Activated gamma-delta T cell treated with anti-CD3 and anti-CD28 coated beads, Interleukin-2, amount 50 U/mL, for 16 hours (primary cell): ENCODE measurements around the gene SLC2A5.
"Not testable (repeated sequence)": the region's sequence is repeated elsewhere in the genome, so short reads cannot be mapped to it uniquely, and the experiment has no call there.

Source experiments
- DNase-seq: peaks from one replicate; pipeline ENCODE4 v3.0.0-alpha.2; 2020; ENCODE audit warnings: low read depth

Gene SLC2A5

GRCh38 chr1:9069326-9070100 lies at the start of gene SLC2A5:
Gene SLC2A5, minus strand, starts transcription at chr1:9069635. Its CDS starts 99 bp downstream, at chr1:9069536.
- no peak for DNase-seq

DNA sequence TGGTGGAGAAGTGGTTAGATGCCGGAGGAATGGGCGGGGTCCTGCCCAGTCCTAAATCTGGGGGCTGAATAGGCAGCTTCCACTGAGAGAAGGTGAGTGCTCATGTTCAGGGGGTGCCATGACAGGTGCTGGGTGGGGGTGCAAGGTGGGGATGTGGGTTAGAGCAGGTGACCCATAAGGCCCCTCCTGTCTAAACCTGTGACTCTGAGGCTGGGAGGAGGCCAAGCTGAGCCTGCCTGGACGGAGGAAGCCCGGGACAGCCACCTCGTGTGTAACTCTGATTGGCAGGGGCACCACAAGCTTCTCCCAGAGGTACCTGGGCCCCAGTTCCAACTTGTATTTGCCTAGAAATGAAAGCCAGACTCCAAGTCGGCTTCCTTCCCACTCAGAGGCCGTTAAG lies 48.8 kb upstream of the SLC2A5 start:
- no peak for DNase-seq

- no peak for DNase-seq
These were observed 46.1 kb upstream of the SLC2A5 start for GRCh38 chr1:9115351-9116205.

DNA sequence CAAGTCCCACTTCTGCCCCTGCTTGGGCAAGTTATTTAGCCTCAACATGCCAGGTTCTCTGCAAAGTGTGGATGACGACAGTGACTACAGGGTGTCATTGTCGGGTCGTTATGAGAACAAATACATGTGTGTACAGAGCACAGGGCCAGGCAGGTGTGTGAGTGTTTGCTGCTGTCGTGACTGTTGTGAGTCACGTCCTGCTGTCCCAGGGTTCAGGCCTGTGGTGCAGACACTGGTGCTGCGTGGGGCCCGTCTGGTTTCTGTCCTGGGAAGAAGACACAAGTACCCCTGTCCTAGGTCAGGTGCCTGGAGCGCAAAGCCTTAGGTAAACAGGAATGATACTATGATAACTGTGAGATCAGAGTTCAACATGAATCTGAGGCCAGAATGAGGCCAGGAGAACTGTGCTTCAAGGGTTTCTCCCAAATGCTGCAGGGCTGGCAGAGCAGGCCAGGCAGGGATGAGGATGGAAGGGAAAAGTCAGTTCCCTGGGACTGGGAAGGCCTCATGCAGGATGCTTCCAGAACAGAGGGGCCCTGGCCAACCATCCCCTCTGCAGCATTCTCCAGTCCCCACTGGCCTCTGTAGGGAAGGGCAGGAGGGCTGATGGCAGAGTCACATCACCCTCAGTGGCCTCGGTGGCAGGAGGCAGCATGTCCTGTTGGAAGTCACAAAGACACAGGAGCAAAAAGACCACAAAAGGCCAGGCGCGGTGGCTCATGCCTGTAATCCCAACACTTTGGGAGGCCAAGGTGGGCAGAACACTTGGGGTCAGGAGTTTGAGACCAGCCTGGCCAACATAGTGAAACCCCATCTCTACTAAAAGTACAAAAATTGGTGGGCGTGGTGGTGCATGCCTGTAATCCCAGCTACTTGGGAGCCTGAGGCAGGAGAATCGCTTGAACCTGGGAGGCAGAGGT lies 43.8 kb upstream of the SLC2A5 start:
- no peak for DNase-seq

GRCh38 chr1:9111957-9112356 lies 42.5 kb upstream of the SLC2A5 start:
- DNase-seq: no peak

- no peak for DNase-seq
These were observed 41.9 kb upstream of the SLC2A5 start for GRCh38 chr1:9111357-9111691.

DNA sequence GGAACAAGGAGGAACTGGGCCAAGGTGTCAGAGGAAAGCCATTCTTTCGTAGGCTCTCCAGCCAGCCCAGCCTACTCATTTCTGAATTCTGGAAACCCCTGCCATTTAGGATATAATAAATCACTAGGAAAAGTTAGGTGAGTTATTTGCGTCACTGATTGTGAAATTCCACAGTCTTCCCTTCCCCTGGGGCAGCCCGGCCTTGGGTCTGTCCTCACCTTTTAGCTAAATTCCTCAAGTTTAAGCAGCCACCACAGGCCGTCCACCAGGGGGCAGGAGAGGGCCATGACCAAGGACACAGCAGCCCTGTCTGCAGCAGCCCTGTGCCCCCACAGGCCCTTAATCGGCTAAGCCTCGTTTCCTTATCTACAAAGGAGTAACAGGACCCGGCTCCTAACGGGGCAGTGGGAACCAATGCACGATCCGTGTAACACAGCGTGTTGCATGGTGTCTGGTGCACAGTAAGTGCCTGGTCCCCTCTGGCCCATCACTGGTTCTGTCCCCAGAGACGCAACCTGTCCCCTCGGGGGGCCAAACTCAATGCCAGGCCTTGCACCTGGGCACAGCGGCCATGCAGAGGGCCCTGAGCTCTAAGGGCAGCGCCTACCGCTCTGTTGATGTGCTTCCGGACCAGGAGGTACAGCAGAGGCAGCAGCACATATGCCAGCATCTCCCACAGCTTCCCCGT lies 41.4 kb upstream of the SLC2A5 start:
- peak; percentile 74 for DNase-seq

- DNase-seq: no peak
These were observed 38.7 kb upstream of the SLC2A5 start for GRCh38 chr1:9108056-9108665.

DNA sequence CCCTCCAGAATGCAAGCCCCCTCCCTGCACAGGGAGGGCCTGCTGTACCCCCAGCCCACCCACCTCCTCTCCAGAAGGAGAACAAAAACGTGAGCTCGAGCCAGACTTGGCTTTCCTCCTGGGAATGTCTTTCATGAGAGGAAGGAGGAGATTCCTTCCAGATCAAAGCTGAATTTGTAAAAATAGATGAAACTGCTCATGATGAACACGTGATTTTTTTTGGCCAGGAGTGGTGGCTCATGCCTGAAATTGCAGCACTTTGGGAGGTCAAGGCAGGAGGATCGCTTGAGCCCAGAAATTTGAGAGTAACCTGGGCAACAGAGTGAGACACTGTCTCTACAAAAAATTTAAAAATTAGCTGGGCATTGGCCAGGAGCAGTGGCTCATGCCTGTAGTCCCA lies 37.7 kb upstream of the SLC2A5 start:
- no peak for DNase-seq

- no peak for DNase-seq
These were observed 36.9 kb upstream of the SLC2A5 start for GRCh38 chr1:9106286-9106685.

- no peak for DNase-seq
These were observed 36.0 kb upstream of the SLC2A5 start for GRCh38 chr1:9105336-9105867.

- DNase-seq: no peak
These were observed 32.2 kb upstream of the SLC2A5 start for GRCh38 chr1:9101510-9102146.

DNA sequence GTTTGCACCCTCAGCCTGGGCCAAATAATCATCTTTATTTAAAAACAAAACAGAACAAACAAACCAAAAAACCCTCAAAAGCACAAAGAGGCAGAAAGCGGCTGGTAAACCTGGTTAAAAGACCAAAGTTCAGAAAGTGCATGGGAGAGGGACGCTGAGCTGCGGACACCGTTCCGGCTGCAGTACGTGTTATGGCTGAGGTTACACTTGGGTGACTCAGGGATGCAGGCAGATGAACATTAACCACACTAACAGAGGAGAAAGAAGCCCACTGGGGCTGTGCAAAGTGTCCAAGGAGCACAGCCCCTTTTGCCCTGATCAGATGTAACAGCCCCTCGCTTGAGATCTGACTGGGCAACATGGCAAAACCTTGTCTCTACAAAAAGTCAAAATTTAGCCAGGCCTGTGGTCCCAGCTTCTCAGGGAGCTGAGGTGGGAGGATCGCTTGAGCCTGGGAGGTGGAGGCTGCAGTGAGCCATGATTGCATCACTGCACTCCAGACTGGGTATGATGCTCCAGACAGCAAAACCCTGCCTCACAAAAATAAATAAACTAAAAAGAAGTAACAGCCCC lies 31.1 kb upstream of the SLC2A5 start:
- no peak for DNase-seq

GRCh38 chr1:9099555-9099954 lies 30.1 kb upstream of the SLC2A5 start:
- no peak for DNase-seq

- no peak for DNase-seq
These were observed 28.7 kb upstream of the SLC2A5 start for GRCh38 chr1:9097947-9098705.

GRCh38 chr1:9095818-9096217 lies 26.4 kb upstream of the SLC2A5 start:
- DNase-seq: no peak

DNA sequence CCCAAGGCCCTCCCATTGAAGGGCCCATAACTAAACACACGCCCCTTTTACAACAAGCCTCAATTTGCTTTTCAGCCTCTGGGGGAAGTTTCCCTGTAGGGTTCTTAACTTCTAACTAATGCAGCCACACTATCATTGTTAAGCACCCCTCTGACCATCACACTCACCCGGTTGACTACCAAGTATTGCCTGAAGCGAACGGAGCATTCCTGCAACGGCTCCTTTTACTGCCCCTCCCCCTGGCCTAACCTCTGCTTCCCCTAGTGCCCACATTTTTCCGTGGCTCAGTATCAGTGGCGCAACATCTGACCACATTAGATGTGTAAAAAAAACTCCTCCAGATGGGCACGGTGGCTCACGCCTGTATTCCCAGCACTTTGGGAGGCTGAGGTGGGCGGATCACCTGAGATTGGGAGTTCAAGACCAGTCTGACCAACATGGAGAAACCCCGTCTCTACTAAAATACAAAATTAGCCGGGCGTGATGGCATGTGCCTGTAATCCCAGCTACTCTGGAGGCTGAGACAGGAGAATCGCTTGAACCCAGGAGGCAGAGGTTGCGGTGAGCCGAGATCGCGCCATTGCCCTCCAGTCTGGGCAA lies 24.7 kb upstream of the SLC2A5 start:
- not testable (repeated sequence) for DNase-seq

- no peak for DNase-seq
These were observed 24.1 kb upstream of the SLC2A5 start for GRCh38 chr1:9093581-9093980.

- DNase-seq: no peak
These were observed 23.7 kb upstream of the SLC2A5 start for GRCh38 chr1:9093091-9093490.
